Hypothalamus (tissue), 51 donors: ENCODE measurements around the gene RTL5.

Source experiments
- DNase-seq, 51 donors: peaks; one replicate each; lab custom pipeline; 2025; lab: John Stamatoyannopoulos, UW

Gene RTL5

DNA sequence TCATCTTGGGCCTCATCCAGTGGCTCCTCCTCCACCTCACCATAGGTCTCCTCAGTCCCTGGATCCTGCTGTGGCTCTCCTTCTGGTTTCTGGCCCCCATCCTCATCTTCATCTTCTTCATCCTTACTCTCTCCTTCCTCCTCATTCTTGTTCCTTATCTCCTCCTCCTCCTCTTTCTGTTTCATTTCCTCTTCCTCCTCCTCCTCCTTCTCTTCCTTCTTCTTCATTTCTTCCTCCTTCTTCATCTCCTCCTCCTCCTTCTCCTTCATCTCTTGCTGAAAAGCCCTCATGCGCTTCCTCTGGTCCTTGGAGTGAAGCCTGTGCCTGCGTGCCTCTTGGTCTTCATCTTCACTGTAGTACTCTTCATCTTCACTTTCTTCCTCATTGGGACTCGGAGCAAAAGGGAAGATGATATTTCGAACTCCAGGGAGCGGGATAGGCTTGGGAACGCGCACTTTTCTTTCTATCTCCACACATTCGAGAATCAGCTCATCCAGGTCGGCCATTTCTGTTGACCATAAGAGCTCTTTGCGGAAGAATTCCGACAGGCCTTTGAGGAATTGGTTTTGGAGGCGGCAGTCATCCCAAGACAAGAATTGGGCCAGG, 1.5 kb downstream of the RTL5 start:
- no peak for DNase-seq

DNA sequence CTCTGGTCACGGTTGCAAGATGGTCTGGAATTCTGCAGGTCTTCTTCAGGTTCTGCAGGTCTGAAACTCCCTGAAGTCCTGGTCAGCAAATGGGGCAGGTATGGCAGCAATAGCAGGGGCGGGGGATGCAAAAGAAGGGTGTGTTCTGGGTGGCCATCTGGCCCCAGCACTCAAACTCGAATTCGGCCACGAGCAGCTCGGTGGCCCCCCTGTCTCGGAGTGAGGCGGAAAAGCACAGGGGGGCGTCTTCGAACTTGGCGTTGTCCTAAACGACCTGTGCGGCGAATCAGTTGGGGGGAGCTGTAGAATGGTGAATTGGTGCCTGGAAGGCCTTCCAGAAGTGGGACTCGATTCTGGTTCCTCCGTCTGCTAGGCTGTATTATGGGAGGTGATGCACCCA, 2.1 kb downstream of the RTL5 start:
- no peak for DNase-seq

GRCh38 chrX:72128881-72129280, 2.8 kb downstream of the RTL5 start:
- DNase-seq = no peak

DNA sequence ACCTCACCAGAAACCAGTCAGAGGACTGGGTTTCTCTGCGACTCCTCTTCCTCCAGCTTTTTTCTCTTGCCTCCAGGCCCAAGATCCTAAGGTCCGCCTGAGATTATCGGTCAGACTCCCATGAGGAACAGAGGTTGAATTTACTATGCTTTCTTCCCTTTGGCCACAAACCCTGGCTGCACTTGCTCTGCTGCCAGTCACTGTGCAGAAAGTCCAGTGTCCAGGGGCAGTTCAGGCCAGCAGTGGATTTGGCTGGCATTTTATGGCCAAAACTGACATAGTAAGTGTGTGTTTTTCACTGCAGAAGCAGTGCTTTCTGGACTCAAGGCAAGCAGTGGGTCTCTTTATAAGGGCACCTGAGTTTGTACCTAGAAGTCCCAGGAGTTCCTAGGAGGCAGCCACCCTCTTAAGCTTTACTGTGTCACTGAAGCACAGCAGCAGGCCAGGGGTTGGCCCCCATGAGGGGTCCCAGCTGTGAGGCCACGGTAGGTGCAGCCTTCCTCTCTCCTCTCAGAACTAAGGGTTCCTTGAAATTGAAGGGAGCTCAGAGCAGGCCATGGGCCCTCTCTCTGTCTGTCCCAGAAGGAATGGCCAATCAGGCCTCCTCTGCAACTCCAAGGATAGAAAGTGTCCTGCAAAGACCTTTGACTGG, 3.4 kb downstream of the RTL5 start:
- no peak for DNase-seq

GRCh38 chrX:72127332-72127731, 4.4 kb downstream of the RTL5 start:
- DNase-seq = no peak

- DNase-seq = peak; percentile 1 to 82 (median 57)
Observed at GRCh38 chrX:72126539-72127140, 5.1 kb downstream of the RTL5 start.

DNA sequence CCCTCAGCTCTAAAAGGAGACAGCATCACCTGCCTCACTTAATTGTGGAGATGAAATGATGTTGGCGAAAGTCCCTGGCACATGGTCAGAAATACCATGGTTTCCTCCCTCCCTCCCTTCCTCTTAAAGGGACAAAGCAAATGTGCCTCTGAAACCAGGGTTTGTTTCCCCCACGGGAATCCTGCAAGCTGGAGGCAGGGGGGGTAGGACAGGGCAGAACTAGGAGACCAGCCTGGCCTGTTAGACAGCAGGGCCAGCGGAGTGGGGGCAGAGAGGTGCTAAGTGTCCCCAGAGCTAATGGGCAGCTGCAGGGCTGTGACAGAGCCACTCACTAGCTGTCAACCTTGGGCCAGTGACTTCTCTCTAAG, 5.7 kb downstream of the RTL5 start:
- no peak for DNase-seq

GRCh38 chrX:72125331-72126047, 6.2 kb downstream of the RTL5 start:
- no peak for DNase-seq

DNA sequence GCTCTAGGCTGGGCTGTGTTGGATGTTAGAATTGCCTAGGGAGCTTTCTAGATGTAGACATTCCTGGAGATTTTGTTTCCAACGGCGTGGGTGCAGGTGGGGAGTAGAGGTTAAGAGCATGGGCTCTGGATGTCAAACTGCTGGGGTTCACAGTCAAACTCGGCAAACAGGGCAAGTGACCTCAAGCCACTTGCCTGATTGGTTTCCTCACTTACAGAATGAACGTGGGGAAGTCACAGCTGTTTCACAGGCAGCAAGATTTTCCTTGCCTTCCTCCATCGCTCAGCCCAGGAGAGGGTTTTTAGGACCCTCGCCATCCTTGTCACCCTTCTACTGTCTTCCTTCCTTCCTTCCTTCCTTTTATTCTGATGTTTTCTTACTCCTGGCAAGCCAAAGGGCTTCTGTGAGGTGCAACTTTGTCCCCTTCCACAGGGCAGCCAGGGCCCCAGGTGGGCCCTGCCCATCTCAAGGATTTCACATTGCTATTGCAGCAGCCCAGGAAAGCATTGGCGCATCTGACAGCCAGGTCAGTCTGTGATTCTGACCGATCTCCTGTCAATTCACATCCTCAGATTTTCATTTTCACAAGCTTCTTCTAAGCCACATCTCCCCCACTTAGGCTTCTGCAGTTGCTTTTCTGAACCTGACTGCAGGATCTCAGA, 7.0 kb downstream of the RTL5 start:
- DNase-seq = no peak

DNA sequence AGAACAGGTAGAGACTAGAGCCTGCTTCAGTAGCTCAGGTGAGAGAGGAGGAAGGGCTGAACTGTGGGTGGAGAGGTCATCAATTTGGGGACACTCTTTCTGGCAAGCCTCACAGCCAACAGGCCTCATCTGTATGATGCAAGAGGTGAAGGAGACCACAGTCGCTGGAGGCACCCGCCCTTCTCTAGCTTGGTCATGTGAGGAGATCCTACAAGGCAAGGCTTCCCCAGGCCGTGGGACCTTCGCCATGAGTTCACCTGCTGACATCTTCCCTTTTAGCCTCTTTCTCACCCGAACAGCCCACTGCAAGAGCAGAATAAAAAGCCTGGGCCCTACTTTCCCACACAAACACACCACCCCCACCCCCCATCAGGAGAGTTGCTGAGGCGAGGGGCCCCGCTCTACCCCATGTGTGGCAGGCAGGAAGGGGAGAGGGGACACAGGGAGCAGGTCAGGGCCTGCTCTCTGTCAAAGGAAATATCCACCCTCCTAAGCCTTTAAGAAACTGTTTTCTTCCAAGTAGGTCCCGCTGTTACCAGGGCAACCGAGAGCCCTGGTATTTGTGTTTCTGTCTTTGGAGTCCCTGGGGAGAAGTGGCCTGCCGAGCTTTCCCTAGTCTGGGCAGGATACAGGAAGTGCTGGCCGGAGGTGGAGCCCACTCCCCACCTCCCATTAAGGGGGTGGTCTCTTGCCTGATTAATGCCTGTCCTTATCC, 8.1 kb downstream of the RTL5 start:
- peak in 10 of 51 donors; percentile 0 to 18 (median 2) for DNase-seq

GRCh38 chrX:72122621-72123337, 8.9 kb downstream of the RTL5 start:
- DNase-seq = no peak

DNA sequence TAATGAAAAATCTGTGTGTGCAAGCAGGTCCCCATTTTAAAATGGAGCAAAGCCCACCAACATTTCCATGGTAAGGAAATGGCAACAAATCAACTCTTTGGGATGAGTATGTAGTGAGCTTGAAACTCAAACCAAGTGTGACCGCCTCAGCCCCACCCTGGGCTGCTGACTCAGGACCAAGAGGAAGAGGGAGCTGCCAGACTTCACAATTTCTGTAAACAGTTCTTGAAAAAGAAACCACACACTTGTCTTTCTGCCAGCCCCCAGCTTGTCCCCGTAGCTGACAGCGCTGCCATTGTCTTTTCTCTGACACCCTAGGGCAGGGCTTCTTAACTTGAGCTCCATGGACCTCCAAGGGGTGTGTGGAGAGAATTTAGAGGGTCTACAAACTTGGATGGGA, 10.3 kb downstream of the RTL5 start:
- peak in 15 of 51 donors; percentile 1 to 29 (median 4) for DNase-seq

DNA sequence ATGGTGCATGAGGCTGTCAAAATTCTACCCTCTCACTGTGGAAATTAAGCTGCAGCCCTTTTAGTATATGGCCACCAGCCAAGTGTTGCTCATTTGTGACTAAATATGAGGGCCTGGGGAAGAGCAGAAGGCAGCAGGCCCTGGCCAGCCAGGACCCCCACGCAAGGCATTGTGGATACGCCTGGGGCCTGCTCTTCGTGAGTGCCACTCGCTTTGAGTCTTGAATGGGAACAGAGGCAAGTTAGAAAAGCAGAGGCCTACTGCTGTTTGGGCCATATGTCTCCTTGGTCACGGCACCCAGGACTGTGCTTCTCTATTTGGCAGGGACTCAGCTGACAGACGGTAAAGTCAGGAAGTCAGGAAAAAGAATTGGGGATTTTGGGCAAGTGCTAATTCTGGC, 10.9 kb downstream of the RTL5 start:
- DNase-seq = no peak

GRCh38 chrX:72117636-72118210, 14.0 kb downstream of the RTL5 start:
- no peak for DNase-seq

- no peak for DNase-seq
Observed at GRCh38 chrX:72115380-72115779, 16.3 kb downstream of the RTL5 start.

DNA sequence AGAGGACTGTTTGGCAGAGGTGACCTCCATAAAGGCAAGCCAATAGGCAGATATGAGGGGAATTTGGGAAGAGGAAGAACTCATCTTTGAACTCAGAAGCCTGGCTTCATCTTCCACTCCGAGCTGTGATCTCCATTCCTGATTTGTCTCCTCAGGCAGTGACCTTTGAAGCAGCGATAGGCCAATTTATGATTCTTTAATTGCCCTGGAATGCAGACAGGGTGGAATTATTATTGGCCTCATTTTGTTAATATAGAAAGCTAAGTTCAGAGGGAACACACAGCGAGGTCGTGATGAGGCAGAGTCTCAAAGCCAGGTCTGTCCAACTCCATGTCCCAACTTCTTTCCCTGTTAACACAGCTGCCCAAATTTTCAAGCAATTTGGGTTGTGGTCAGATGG, 16.9 kb downstream of the RTL5 start:
- DNase-seq = no peak

DNA sequence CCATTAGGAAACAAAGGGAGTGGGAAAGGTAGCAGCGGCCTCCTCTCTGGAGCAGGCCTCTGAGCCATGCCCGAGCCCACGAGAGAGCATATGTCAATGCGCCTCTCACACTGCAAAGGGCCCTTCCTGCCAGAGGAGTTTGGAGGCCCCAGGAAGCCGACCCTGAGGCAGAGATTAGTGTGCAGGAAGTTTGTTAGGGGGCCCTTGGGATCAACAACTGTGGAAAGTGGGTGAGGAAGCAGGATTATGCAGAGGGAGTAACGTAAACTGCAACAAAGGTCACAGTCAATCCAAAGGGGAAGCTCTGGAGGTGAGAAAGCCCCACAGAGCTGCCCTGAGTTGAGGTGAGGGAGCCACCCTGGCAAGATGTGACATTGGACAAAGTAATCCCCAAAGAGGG, 17.4 kb downstream of the RTL5 start:
- DNase-seq = no peak

DNA sequence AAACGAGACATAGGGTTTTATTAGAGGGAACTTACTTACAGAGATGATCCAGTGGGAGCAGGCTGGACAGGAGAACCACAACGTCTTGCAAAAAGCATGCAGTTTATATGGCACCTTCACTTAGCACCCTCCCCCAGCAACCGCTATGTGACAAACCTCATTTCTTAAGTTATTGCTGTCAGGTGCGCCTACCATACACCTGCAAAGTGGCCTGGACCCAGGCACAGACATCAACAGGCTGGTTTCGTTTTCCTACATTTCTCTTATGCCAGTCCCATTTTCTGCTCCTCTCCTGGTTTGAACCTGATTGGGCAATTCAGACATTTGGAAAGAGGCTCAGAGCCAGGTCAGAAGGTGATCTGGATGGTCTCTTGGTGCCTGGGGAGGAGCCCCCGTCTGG, 18.3 kb downstream of the RTL5 start:
- no peak for DNase-seq

DNA sequence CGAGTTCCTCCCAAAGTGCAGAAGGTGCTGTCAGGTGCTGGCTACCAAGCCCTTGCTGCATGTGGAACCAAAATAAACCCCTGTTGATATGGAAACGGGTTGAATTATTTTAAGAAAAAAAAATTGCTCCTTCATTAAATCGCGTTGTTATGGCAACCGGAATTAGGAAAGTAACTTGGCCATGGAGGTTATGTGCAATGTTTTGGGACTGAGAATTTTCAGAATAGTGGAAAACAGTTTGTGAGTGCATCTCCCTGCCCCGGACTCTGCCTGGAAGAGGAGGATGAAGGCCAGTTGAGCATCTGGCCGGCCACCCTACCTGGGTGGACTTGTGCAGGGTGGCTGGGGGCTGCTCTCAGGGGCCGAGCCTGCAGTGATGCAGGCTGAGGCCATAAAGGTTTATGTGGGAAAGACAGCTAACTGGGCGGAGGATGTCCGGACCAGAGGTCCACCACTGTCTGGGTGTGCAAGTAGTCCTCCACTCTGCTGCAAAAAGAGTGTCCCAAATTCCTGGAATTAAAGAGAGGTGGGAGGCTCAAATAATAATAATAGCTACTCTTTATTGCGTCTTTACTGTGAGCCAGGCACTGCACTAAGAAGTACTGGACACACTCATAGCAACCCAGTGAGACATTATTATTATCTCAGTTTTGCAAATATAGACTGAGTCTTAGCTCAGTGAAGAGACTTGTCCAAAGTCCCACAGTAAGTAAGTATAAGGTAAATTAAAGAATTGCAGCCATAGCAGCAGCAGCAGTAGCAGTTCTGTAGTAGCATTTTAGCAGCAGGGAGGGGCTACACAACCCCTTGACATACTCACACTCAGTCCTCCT, 20.6 kb downstream of the RTL5 start:
- peak in 1 of 51 donors; percentile 0 for DNase-seq
